AML-193 (cell line): ENCODE data around the gene IBA57.

Experiments
- DNase-seq, 2 experiments: peaks; one replicate each; lab custom pipeline; 2025; lab: John Stamatoyannopoulos, UW

The IBA57 gene

DNA sequence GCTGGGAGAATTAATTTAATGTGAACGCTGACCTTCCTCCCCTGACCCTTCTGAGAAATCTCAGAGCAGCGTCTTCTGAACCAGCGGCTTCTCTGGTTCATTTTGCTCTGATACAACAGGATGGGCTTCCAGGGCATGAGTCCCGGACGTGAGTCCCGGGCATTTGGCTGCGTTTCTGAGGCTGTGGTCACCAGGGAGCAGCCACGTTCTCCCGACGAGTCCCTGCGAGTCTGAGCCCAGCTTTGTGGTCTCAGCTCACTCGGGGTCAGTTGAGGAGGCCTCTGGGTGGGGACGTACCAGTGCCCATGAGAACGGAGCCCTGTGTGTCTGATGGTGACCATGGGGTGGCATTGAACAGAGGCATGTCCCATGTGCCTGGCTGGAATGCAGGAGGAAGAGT is 24.6 kb downstream of the IBA57 start:
- no peak for DNase-seq

DNA sequence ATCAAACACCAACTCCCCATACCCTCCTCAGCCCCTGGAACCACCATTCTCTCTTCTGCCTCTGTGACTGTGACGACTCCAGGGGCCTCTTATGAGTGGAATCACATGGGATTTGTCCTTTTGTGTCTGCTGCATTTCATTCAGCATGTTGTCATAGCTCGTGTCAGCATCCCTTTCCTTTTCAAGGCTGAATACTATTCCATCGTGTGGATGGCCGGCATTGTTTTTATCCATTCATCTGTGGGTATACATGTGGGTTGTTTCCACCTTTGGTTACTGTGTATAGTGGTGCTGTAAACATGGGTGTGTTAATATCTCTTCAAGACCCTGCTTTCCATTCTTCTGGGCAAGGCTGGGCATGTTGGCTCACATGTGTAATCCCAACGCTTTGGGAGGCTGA is 25.2 kb downstream of the IBA57 start:
- no peak for DNase-seq

DNA sequence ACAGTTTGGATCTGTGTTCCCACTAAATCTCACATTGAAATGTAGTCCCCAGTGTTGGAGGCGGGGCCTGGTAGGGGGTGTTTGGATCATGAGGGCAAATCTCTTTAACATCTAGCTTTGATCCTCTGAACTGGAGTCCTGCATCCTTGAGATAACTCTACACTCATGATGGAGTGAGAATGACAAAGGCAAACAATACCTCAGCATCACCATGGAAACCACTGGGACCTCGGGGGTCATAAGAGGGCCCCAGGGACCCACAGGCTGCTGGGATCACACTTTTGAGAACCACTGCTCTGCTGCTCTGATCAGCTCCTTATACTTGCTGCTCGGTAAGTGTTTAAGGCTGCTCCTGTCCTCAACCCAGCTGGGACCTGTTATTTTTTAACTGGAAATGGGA is 28.8 kb downstream of the IBA57 start:
- no peak for DNase-seq

DNA sequence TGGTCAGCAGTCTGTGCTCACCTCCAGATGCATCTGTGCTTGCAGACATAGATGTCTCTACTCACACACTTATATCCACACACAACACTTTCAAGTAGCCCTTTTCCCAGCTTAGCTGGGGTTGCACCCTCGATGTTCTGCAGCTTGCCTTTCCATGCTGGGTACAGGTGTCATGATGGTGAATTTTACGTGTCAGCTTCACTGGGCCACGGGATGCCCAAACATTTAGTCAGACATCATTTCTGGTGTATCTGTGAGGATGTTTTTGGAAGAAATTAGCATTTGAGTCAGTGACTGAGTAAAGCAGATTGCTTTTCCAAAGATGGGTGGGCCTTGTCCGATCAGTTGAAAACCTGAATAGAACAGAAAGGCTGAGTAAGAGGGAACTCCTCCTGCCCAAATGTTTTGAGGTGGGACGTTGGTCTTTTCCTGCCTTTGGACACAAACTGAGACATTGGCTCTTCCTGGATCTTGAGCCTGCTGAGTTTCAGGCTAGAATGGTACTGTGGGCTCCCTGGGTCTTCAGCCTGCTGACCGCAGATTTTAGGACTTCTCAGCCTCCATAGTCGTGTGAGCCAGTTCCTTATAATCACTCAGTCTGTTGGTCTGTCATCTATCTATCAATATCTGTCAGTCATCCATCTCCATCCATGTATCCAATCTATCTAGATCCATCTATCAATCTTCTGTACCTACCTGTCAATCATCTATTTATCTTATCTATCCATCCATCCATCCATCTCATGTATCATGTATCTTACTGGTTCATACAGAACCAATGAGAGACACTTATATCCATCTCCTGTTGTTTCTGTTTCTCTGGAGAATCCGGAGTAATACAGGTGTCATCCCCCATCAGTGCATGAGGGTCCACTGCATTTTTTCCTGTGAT is 29.6 kb downstream of the IBA57 start:
- DNase-seq = no peak

DNA sequence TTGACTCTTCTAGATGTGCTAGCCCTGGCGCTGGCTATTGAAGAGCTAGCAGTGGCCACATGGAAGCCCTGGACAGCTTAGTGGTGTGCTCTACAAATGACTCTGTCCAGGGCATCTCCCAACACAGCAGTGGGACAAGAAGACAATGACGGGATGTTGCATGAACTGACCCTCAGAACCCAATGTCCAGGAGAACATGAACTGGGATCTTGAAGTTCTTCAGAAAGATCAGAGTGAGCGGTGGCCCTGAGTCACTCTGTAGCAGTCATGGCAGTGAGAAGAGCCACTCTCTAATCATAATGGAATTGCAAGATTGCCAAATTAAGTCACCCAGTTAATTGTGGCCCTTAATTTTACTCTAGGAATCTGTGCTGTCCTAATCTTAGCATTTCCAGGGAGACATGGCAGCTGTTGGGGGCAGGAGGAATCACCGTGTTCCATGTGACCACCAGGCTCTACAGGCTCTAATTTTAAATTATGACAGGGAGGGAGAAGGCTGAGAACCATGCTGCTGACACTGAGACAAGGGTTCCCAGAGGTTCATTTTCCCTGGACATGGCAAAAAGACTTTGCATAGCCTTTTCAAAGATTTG is 32.0 kb downstream of the IBA57 start:
- DNase-seq = no peak

DNA sequence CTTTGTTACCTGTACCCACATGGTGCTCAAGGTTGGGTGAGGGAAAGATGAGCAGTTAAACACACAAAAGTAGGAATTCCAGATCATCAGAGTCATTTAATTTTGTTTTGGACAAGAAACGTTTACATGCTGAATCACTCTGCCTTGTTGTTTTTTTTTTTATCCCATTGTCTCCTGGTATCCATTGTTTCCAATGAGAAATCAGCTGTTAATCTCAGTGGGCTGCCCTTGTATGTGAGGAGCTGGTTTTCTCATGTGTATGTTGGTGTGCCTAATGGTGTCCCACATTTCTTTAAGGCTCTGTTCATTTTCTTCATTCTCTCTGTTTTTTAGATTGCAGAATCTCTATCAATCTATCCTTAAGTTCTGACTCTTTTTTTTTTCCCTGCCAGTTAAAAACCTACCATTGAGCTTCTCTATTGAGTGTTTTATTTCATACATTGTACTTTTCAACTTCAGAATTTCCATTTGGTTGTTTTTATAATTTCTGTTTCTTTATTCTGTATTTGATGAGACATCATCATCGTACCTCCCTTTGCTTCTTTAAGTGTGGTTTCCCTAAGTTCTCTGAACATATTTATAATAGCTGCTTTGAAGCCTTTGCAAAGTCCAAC is 33.5 kb downstream of the IBA57 start:
- DNase-seq = no peak

DNA sequence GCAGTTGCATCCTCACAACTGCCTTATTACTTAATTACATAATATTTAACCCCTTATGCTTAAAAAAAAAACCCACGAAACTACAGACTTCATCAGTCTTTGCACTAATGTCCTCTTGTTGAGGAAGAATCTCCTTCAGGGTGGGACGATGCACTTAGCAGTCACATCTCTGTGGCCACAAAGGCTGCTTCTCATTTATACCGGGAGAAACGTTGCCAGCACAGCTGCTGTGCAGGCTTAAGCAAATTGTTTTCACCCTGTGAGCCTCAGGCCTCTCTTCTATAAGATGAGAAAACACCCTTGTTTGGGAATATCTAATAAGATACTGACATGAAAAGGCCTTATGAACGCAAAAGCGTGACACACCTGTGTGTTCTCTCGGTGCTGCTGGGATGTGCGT is 39.4 kb downstream of the IBA57 start:
- DNase-seq = no peak

DNA sequence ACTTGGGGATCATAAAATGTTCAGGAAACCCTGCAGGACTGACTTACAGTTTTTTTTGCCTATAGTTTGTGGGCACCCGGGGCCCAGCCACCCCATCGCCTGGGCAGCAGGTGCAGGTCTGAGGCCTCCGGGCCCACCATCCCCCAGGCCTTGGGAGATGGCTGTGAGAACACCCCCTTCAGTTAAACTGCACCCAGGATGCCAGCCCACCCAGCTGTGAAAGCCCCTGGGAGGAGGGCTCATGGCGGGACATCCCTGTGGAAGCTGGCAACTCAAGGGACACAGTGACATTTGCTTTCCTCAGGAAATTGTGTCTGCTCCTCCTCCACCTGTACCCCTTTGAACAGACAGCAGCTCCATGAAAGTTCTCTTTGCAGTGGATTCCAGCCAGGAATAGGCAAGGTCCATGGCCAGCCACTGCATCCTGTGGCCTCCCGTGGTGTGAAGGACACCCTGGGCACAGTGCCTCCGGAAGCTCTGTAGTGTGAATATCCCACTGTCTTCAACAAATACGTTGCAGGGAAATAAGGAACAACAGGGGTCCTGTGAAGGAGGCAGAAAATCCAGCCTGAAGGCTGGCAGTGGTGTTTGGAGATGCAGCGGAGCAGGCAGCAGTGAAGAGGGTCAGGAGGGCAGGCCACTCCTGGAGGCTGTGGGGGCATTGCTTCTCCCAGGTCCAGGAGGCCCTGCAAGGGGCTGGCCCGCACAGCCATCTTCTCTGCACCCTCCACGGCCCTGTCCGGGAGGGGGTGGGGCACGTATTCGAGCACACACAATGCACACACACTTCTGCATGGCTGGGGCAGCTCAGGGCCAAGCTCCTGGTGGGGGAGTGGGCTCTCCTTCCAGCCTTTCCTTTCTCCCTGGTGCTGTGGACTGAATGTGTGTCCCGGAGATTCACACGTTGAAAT is 40.2 kb downstream of the IBA57 start:
- DNase-seq = no peak

DNA sequence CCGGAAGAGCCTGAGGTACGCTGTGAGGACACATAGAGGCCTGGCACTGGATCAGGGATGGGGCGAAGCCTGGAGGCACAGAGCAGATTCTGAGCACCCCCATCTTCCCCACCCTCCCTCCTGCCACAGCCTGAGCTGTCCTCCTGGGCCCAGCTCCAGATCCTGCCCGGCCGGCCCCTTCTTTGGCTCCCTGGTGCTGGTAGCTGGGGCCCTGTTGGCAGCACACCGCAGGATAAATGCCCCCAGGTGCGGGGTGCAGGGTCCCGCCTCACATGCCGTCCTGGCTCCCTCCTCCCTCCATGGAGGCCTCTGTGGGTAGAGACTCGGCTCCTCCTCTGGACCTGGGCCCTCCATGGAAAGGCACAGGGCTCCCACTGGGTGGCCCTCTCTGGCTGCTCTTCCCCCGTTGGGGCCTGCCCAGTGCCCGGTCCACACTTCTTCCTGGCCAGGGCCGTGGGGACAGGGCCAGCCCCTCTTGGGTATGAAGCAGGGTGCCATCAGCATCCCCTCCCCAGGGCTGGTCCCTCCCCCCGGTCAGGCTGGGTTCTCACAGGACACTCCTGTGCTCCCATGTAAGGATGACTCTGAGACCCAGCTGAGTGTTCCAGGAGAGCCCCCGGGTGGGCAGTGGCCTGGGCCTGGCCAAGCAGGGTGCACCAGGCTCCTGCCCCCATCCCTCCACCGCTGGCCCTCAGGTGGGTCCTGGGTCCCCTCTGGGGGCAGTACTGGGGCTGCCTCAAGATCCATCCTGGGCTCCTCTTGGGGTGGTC is 41.2 kb downstream of the IBA57 start:
- DNase-seq = no peak

DNA sequence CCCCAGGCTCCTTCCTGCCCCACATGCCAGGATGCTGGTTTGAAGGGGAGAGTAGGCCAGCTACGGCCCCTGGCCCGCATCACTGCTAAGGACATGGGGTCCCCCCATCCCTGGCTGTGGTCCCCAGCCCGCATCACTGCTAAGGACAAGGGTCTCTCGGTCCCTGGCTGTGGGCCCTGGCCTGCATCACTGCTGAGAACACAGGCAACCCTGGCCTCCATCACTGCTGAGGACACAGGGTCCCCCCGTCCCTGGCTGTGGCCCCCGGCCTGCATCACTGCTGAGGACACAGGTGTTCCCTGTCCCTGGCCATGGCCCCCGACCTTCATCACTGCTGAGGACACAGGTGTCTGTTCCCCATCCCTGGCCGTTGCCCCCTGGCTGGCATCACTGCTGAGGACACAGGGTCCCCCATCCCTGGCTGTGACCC is 41.8 kb downstream of the IBA57 start:
- no peak for DNase-seq

DNA sequence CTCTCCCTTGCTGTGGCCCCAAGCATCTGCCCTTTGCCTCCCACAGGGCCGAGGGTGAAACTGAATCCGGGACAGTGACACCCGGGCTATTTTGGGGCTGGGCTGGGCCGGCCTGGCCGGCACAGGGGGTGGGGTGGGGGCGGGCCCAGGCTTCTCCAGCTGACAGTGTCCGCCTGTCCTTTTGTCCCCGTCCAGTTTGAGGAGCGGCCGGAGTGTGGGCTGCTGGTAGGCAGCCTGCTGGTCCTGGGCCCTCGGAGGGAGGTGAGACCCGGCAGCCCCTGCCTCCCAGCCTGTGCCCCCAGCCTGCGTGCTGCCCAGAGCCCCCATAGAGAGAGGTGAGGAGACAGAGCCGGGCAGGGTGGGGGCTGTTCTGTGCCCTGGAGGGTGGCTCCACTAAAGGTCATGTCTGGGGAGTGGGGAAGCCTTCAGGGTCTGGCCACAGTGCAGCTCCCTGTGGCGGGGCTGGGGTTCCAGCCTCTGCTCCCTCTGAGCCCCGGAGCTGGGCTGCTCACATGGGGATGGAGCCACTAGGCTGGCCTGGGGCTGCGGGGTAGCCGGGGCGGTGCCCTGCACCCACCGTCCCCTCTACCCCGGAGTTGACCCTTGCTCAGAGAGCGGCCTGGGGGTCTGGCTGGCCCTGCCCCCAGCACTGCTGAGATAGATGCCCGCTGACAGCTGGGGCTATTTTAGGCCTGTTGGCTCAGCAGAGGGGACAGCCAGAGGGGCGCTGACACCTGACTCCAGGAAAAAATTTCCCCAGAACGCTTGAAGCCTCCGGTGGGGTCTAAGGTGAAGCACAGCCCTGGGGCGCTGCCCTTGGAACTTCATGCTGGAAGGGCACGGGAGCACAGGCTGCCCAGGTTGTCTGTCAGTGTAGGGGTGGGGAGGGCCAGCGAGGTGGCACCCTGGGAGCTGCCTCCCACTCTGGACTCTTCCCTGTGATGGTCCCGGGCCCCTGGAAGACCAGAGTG is 42.5 kb downstream of the IBA57 start, which contains the start of gene OBSCN:
Gene OBSCN, plus strand, starts transcription at position 194 of the 971 bp plus-strand sequence. CDS start 3,740 bp downstream, outside the sequence.
- DNase-seq = no peak

DNA sequence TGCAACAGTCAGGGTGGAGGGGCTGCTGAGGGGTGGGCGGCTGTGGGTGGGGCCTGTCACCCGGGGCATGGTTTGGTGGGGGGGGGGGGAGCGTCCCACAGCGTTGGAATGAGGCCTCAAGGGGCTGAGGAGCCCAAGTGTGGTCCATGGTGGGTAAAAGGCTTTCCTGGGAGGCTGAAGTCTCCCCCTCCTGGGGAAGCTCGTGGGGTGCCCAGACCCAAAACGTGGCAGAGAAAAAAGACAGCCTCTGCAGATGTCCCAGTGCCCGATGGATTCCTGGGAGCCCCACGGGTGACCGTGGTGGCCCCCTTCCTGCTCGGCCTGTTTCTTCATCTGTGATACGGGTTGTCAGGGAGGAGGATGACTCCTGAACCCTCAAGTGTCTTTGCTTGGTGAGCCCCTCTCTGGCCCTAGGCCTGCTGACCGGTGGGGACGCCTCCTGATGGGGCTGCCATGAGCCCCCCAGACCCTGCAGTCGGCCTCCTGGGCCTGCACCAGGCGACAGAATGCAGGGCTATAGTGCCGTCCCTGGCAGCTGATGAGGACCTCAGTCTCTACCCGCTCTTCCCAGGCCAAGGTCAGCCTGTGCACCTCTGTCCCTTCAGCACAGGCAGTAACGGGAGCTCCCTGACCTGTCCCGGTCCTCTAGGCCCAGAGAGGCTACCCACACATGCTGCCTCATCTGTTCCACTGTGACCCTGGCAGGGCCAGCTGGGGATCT is 43.4 kb downstream of the IBA57 start:
- DNase-seq = no peak

DNA sequence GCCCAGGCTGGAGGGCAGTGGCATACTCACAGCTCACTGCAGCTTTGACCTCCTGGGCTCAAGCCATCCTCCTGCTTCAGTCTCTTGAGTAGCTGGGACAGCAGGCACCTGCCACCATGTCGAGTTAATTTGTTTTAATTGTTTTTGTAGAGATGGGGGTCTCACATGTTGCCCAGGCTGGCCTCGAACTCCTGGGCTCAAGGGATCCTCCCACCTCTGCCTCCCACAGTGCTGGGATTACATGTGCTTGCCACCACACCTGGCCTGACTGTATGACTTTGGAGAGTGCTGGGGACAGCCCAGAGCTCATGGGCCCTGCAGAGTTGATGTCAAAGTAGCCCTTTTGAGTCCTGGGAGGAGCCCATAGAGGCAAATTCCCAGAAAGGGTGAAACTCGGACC is 44.1 kb downstream of the IBA57 start:
- DNase-seq = no peak

DNA sequence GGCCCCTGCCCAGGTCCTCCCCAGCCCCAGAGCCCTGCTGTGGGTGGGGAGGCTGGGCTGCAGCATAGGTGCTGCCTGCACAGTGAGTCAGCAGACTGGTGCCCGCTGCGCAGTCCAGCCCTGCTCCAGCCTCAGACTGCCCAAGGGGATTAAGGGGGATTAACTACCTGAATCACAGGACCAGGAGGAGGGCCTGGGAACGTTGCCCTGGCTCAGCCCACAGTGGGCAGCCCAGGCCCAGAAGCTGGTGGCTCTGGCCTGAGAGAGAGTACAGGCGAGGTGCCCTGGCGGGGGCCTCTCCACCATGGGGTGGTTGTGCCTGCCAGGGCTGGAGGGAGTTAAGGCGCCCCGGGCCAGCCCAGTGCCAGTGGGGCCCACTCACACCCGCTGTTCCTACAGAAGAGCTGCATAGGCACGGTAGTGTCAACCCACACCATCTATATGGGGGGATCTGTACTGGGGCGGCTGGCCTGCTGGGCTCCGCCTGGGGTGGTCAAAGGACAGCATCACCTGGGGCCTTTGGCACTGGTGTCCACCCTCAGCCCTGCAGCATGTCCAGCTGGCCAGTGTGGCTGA is 44.6 kb downstream of the IBA57 start:
- DNase-seq = no peak

DNA sequence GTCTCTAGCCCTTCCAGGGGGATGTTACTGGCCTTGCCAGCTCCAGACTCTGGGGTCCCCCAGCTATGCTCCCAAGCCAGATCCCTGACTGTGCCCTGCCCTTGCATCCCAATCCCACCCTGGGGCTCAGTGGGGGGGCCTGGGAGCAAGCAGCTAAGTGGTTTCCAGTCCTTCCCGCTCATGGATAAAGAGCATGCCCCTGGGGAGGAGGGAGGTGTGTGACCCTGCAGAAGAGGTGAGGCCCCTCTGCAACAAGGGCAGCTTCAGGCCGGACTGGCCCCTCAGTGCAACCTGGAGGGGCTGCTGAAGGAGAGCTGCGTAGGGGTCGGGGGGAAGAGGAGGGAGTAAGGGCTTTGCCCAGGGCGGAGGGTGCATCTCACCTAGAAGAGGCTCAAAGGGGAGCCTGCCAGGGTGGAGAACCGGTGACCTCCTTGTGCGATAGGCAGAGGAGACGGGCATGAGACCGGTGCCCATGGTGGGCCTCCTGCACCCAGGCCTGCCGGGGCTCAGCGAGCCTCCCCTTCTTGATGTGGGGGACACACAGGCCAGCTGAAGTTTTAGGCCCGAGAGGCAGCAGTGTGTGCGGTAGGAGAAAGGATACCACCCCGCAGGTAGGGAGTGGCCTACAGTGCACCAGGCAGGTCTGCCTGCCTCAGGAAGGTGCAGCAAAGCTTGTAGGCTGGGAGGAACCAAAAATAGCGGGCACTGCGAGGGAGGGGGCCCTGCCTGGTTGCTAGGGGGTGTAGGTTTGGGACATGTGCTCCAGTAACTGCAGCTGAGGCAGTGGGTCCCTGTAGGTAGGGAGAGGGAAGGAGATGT is 45.3 kb downstream of the IBA57 start:
- no peak for DNase-seq

DNA sequence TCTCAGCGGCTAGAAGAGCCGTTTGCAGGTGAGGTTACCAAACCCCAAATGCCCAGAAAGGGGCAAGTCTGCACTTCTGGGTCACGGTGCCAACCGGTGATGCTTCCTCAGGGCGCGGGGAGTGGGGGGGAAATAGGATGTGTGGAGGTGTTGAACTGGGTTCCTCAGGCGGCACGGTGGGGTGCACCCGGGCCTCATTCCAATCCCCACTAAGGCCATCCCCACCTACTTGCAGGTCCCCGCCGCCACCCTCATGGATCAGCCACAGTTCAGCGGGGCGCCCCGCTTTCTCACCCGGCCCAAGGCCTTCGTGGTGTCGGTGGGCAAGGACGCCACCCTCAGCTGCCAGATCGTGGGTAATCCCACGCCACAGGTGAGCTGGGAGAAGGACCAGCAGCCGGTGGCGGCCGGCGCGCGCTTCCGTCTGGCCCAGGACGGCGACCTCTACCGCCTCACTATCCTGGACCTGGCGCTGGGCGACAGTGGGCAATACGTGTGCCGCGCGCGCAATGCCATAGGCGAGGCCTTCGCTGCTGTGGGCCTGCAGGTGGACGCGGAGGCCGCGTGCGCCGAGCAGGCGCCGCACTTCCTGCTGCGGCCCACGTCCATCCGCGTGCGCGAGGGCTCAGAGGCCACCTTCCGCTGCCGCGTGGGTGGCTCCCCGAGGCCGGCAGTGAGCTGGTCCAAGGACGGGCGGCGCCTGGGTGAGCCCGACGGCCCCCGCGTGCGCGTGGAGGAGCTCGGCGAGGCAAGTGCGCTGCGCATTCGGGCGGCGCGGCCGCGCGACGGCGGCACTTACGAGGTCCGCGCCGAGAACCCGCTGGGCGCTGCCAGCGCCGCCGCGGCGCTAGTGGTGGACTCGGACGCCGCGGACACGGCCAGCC is 46.2 kb downstream of the IBA57 start:
- no peak for DNase-seq

DNA sequence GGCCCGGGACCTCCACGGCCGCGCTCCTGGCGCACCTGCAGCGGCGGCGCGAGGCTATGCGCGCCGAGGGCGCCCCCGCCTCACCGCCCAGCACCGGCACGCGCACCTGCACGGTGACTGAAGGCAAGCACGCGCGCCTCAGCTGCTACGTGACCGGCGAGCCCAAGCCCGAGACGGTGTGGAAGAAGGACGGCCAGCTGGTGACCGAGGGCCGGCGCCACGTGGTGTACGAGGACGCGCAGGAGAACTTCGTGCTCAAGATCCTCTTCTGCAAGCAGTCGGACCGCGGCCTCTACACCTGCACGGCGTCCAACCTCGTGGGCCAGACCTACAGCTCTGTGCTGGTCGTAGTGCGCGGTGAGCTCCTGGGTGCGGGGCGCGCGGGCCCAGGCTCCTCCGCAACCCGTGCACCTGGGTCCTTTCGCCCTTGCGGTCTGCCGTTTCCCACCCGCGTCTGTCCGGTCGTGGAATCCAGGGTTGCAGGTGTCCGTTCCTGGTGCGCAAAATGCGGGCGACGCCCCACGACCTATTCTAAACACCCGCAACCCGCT is 46.9 kb downstream of the IBA57 start:
- no peak for DNase-seq
